K562 (cell line): ENCODE measurements around the gene DOCK3. TPM values are rescaled to one million over a fixed set of nuclear protein-coding genes. Genes with fewer than 3 reads are reported as not detected.
A peak's percentile ranks its signal among the peaks of the same experiment; 100 is the strongest.

Experiments
- REST ChIP-seq, 2 experiments: fragments of 450-650 bp; formaldehyde crosslinking in 1 of 2; IDR thresholded peaks; 2 replicates each; pipeline versions ENCODE4 v1.4.0 to v1.6.1; 2014 to 2020; ENCODE audit warnings: mild to moderate bottlenecking in 2 of 2, borderline replicate concordance in 1 of 2, low read depth in 1 of 2
- polyA plus RNA-seq, 8 experiments: library from polyadenylated mRNA; depleted of rRNA in 4 of 8; stranded (reverse) in 5 of 8; unstranded in 3 of 8; fragments of >200 nt; fragmentation: Nextera tagmentation in 2 of 8; fragmentation: Illumina TruSeq in 1 of 8; extraction: Ambion mirVana in 2 of 8; extraction: Trizol in 1 of 8; gene quantifications; 2 replicates each; pipeline versions ENCODE4 v1.2.1 to v1.2.3, GENCODE V29; 2011 to 2014; ENCODE audit warnings: inconsistent platforms in 1 of 8, missing spikeins in 1 of 8
- total RNA-seq, 7 experiments: library from RNA; depleted of rRNA in 6 of 7; stranded (reverse); fragments of >200 nt in 6 of 7; fragmentation: Illumina TruSeq in 2 of 7; extraction: Trizol in 2 of 7; gene quantifications; 2 replicates each; pipeline versions ENCODE4 v1.2.1 to v1.2.3, GENCODE V29; 2011 to 2021; ENCODE audit warnings: low replicate concordance in 1 of 7

Gene DOCK3
- total and polyA plus RNA-seq, 9 of the 15 experiments (the other 6 are each of a cell fraction or from before 2014, with no cell fraction given), result under 0.01 to 0.03 (median 0.01) TPM; not detected in 4

DNA sequence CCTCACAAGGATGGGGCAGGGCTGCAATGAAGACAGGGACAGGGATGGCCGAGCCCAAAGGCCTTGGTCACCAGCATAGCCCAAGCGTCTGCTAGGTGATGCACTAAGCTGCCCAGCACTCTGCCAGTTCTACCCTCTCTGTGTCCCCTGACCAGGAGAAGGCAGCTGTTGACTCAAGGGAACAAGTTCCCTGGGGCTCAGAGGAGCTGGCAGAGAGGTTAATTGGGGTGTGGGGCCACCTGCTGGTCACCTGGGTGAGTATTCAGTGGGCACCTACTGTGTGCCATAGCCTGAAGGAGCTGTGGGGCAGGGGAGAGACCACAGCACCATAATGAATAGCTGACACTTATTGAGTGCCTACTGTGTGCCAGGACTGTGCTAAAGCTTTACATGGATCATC lies 22.0 kb upstream of the DOCK3 start (continued):
- TF ChIP-seq REST (IDR thresholded peaks at IDR 0.05; ENCODE audit: borderline replicate concordance) (peak; percentile 48; the same call in 1 of the 2 replicates), REST (CRISPR knock-in tag; IDR thresholded peaks at IDR 0.05; ENCODE audit: low read depth) (no peak)
- TF ChIP-seq, all 486 proteins: peak for 6
